HG03097 (cell line): Measurements from ENCODE around the gene PCSK7.
"Not testable (repeated sequence)": the region's sequence is repeated elsewhere in the genome, so short reads cannot be mapped to it uniquely, and the experiment has no call there.

ENCODE experiments used
- ATAC-seq: cut with Tn5 transposase; IDR thresholded peaks from one replicate; pipeline ENCODE4 v1.9.1; 2021; ENCODE audit not compliant: unreplicated experiment, low FRiP score

The PCSK7 gene

DNA sequence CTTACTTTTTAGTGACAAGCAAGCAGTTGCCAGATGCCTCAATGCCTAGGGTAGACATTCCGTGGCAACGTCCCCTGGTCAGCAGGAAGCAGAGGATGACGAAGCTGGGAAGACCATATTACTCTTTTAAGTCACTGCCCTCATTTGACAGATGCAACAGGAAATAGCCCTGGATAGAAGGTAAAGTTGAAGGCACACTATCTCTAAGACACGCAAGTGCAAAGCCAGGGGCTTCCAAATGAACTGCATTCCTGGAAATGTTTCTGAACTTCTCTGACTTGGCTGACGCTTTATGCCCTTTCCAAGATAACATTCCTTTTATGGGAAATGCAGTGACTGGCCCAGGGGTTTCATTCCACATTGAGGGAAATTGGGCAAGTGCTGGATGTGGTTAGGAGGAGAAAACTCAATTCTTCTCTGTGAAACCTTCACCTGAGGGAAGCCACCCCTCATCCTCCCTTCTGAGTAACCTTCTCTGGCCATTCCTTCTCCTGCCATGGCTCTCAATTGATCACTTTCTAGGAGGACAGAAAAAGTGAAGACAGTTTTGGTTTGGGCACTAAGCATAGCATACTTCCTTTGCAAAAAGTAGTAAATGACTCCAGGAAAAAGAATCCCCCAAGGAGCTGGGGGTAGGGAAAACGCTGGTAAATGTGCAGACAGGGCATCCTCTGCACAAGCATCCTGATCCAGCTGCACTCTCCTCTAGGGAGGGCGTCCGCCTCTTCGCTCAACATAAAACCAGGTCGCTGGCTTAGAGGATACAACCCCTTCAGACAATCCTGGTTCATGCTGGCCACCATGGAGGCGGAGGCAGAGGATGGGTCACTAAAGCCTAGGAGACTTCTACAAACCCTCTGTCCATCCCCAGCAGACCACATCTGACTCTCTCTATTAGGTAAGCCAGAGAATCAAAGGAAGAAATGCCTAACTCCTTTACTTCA is 14.5 kb downstream of the PCSK7 start:
- no peak for ATAC-seq

DNA sequence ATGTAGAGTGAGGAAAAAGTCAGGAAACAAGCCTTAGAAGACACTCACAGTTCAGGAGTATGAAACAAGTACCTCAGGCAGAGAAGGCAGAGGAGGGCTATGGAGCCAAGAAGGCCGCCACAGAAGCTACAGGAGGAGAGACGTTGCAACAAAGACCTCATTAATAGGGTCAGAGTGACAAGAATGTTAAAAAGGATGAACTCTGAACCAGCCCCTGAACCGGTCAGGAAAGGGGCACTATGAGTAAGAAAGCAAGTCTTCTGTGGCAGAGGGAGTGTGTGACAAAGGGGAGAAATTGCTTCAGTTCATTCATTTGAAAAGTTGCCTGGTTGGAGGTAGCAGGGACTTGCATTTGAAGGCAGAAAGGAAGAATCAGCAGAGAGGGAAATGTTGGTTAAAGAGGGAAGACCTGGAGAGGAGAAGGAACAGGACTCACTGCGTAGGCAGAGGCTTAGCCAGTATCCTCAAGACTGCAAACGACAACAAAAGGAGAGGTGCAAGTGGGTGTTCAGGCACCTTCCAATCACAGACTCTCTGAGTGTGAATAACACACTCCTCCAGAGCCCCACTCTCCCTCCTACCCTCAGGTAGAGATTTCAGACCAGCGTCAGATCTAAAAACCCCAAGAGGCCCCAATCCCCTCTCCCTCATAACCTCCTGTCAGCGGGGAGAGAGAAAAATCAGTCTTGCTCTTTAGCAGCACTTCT is 17.3 kb downstream of the PCSK7 start:
- no peak for ATAC-seq

- ATAC-seq: no peak
Observed at GRCh38 chr11:117212697-117213355, 19.0 kb downstream of the PCSK7 start.

- no peak for ATAC-seq
Observed at GRCh38 chr11:117210620-117211019, 21.3 kb downstream of the PCSK7 start.

GRCh38 chr11:117209351-117210125 is 22.3 kb downstream of the PCSK7 start:
- not testable (repeated sequence) for ATAC-seq

DNA sequence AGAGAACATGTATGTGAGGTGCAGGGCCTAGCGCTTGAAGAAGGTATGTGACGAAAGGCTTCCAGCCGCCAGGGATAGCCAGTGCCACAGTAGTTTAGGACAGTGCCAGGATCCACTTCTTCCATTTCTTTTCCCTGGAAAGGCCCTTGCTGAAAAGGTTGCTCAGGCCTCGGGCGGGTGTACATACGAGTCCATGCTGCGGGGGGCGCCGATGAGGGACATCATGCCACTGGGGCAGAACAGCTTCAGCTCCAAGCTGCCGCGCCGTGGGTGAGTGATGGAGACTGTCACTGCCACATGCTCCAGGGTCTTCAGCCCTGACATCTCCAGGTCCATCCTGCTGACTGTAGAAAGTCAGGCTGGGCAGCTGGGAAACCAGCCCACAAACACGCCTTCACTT is 23.2 kb downstream of the PCSK7 start:
- not testable (repeated sequence) for ATAC-seq

DNA sequence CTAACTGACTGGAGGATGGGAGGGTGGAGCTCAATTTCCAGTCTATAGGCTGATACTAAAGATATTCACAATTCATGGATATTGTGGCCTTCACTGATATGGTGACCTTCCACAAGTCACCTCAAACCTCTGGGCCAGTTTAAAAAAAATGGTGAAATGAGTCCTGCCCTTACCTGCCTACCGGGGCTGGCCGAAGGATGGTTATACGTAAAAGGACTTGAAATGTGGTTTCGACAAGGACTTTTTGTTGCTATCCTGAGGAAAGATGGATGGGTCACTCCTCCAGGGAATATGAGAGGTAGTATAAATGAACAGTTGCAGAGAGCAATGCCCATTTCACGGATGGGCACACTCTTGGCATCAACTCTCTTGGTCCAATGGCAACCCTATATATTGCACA is 24.4 kb downstream of the PCSK7 start:
- ATAC-seq: not testable (repeated sequence)

DNA sequence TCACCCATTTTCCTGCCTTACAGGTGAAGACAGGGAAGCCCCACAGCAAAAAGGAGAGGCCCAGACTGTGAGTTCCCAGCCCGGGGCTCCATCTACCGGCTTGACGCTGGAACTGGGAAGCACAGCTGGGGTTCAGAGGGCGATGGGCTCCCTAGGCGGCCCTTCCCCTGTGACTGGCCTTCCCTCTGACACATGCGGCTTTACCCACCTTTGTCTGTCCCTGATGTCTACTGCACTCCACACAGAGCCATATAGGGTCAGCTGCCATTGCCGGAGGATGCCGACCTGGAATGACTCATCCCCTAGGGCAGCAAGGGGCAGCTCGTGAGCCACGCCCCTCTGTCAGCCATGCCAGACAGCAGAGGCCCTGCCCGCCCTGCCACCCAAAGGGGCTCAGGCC is 25.0 kb downstream of the PCSK7 start:
- not testable (repeated sequence) for ATAC-seq

DNA sequence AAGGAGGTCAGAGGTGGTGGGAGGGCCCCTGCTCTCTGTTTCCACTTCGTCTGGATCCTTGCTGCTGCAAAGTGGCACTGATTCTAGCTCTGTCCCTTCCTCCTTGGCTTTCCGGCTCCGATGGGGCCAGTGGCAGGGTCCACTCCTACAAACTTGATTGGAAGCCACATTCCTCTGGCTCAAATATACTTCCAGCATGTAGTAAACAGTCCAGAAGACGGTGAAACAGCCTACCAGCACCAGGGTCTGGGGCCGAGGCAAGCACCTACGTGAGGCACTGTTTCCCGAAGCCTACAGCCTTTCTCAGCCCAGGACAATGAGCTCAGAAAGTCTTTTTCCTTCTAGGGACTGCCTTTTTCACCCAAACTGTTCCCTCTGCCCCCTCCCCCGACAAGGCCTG is 25.8 kb downstream of the PCSK7 start:
- ATAC-seq: not testable (repeated sequence)

DNA sequence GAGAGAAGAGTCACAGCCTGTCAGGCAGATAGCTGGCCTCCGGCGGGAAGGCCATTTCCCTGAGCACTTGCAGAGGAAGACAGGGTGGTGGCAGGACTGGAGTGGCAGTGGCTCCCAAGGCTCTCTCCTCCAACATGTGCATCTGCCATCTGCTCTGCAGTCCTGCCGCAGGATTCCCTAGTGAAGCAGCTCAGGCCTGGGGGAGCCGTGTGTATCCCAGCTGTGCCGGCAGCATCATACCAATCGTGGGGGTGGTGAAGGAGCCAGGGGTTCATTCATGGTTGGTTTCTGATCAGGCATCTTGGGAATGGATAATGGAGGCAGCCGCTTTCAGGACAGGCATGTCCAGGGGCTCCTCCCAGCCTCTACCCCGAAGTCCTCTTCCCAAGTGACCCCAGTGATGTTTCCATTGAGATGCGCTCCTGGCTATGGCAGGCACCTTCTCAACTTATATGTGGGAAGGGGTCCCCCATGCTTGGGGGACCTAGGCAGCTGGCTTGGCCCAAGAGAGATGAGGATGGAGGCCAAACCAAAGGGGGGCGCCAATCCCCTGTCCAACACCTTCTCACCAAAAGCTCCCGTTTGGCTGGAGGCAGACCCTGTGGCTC is 26.6 kb downstream of the PCSK7 start:
- ATAC-seq: no peak

GRCh38 chr11:117204283-117205080 is 27.4 kb downstream of the PCSK7 start:
- ATAC-seq: no peak

GRCh38 chr11:117203069-117203407 is 28.8 kb downstream of the PCSK7 start:
- no peak for ATAC-seq

- no peak for ATAC-seq
Observed at GRCh38 chr11:117202386-117203068, 29.3 kb downstream of the PCSK7 start.

- no peak for ATAC-seq
Observed at GRCh38 chr11:117201658-117202305, 30.1 kb downstream of the PCSK7 start.

DNA sequence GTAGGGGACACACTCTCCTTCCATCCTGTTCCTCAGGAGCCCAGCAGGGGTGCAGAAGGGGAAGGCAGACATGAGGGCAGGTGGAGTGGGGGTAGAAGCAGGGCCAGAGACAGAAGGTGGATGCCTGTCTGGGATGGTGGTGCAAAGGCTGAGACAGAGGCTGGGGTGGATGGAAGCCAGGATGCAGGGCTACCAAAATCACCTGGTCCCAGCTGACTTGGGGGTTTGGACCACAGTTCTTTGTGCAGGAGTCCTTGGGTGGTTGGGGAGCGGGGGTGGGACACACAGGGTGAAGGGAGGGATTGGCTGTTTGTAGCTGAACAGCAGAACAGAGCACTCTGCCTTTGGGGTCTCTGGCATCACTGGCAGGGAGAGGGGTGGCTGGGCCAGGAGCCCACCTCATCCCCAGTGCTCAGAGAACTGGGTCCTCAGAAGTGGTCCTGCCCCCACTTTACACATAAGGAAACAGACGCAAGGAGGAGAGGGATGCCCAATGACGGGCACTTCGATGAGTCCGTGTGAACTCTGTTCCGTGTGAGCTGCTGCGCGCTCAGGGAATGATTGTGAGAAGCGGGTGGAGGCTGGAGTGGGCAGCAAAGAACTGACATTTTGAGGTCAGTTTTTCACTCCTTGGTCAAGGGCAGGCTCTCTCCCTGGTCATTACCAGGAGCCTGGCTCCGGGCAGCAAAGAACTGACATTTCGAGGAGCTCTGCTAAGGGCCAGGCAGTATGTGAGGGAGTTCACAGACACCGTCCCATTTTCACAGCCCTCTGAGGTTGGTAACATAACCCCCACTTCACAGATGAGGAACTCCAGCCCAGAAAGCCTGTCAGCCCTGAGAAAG is 30.8 kb downstream of the PCSK7 start:
- no peak for ATAC-seq

GRCh38 chr11:117199916-117200812 is 31.7 kb downstream of the PCSK7 start:
- ATAC-seq: no peak
